ENCODE data around the gene VPS35. TPM values are rescaled to one million over a fixed set of nuclear protein-coding genes. Genes with fewer than 3 reads are reported as not detected.

Gene VPS35
- total RNA-seq, 1 donor, result 193 TPM

DNA sequence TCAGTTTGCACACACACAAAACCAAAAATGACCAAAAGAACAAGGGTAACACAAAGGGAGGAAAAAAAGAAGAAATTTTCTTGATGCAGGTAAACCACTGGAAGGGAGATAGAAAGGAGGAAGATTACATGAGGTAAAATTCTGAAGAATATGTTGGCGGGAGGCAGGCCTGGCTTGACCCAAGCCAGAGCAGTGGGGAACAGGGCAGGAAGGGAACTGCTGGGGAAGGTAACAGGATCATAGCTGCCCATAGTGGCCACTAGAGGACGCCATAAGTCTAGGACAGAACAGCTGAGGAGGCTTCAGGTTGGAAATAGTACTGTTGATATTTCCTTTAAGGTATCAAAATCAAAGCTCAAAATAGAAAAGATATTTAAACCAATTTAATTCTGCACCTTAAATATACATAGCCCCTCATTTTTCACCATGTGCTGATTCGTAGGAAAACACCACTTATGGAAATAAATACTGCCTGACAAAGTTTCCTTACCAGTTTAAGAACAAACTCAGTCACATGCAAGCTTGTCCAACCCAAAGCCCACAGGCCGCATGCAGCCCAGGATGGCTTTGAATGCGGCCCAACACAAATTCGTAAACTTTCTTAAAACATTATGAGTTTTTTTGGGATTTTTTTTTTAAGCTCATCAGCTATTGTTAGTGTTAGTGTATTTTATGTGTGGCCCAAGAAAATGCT, 15.5 kb downstream of the VPS35 start:
- no peak overlapping the region for H3K4me3 ChIP-seq (ENCODE audit: low read depth, low read length)
- DNase-seq (ENCODE audit: low read depth), result peak; percentile 71
- TF ChIP-seq, protein P1, sequence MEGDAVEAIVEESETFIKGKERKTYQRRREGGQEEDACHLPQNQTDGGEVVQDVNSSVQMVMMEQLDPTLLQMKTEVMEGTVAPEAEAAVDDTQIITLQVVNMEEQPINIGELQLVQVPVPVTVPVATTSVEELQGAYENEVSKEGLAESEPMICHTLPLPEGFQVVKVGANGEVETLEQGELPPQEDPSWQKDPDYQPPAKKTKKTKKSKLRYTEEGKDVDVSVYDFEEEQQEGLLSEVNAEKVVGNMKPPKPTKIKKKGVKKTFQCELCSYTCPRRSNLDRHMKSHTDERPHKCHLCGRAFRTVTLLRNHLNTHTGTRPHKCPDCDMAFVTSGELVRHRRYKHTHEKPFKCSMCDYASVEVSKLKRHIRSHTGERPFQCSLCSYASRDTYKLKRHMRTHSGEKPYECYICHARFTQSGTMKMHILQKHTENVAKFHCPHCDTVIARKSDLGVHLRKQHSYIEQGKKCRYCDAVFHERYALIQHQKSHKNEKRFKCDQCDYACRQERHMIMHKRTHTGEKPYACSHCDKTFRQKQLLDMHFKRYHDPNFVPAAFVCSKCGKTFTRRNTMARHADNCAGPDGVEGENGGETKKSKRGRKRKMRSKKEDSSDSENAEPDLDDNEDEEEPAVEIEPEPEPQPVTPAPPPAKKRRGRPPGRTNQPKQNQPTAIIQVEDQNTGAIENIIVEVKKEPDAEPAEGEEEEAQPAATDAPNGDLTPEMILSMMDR (IDR thresholded peaks at IDR 0.05; ENCODE audit: insufficient read depth, low read depth, low read length), result peak; percentile 99

DNA sequence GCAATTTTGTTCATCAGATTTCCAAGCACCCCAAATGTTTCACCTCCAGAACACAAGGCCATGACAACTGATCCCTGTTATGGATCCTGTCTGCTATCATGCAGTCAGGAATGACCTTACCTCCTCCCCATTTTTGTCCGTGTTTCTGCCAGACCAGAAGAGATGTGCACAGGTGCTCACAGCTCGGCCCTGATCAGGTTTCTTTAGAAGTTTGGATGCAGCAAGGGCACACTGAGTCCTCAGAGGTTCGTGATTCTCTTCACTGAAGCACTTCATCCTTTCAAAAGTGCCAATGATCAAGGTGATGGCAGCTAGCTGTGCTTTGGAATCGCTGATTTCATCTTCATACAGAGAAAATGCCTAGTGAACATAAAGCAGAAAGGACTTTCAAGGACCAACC, 26.9 kb downstream of the VPS35 start:
- TF ChIP-seq, protein P1 (IDR thresholded peaks at IDR 0.05; ENCODE audit: insufficient read depth, low read depth, low read length), result no peak
- H3K4me3 ChIP-seq (ENCODE audit: low read depth, low read length), result no peak overlapping the region
- no peak for DNase-seq (ENCODE audit: low read depth)

DNA sequence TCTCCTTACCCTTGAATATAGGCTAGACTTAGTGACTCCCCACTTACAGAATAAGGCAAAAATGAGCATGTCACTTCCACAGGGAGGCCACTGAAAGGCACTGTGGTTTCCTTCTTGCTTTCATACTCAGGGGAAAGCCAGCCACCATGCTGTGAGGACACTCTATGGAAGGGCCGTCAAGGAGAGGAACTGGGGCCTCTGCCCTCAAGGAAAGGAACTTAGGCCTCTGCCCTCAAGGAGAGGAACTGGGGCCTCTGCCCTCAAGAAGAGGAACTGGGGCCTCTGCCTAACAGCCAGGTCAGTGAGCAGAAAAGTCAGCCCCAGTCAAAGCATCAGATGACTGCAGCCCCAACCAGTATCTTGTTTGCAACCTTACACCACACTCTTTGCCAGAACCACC, 30.1 kb downstream of the VPS35 start:
- TF ChIP-seq, protein P1 (IDR thresholded peaks at IDR 0.05; ENCODE audit: insufficient read depth, low read depth, low read length), result no peak
- no peak for DNase-seq (ENCODE audit: low read depth)
- no peak overlapping the region for H3K4me3 ChIP-seq (ENCODE audit: low read depth, low read length)

DNA sequence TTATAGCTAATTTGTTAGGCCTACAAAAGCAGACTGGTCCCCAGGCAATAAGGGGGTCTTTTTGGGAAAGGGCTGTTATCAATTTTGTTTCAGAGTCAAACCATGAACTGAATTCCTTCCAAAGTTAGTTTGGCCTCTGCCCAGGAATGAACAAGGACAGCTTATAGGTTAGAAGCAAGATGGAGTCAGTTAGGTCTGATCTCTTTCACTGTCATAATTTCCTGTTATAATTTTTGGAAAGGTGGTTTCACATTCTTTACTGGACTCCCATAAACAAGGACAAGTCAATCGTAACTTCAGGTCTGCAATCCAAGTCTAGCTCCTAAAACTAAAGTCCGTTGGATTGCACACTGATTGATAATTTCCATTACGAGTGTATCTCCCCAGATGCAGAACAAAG, 37.7 kb downstream of the VPS35 start:
- TF ChIP-seq, protein P1 (IDR thresholded peaks at IDR 0.05; ENCODE audit: insufficient read depth, low read depth, low read length), result no peak
- no peak overlapping the region for H3K4me3 ChIP-seq (ENCODE audit: low read depth, low read length)
- no peak for DNase-seq (ENCODE audit: low read depth)

DNA sequence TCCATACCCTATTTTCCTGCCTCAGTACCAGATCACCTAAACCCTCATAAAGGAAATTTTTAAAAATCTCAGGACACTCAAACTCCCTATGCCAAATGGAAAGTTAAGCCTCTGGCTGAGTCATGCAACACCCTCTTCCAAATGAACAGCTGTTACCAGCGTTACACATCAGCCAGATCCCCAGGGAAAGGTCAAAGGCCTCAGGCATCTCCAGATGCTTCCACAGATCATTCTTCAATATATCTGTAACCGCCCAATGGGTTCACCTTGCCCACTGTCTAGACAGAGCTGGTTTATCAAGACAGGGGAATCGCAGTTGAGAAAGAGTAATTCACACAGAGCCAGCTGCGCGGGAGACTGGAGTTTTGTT, 38.7 kb downstream of the VPS35 start:
- peak; percentile 97 for DNase-seq (ENCODE audit: low read depth)
- TF ChIP-seq, protein P1 (IDR thresholded peaks at IDR 0.05; ENCODE audit: insufficient read depth, low read depth, low read length), result no peak
- peak overlapping the region; percentile 32 for H3K4me3 ChIP-seq (ENCODE audit: low read depth, low read length)

DNA sequence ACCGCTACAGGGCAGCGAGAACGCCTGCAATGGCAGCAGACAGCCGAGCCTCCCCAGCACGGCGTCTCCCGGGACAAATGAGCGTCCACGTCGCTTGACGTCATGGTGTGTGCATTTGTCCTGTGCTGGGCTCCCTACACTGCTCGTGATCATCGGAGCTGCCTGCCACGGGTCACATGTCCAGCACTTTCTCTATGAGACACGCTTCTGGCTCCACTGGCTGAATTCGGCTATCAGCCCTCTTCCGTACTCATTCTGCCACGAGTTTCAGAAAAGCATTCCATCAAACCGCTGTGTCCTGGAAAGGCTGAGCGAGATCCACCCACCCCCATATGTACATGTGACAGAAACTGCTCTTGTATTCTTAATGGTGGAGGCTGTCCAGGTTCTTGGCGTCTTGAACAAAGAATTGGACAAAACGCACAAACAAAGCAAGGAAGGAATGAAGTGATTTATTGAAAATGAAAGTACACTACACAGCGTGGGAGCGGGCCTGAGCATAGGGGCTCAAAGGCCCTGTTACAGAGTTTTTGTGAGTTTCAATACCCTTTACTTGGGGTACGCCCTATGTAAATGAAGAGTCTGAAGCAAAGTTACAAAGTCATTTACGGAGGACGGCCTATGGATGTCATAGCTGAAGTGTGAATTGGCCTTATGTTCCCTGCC, 39.3 kb downstream of the VPS35 start:
- H3K4me3 ChIP-seq (ENCODE audit: low read depth, low read length), result peak overlapping the region; percentile 32
- TF ChIP-seq, protein P1 (IDR thresholded peaks at IDR 0.05; ENCODE audit: insufficient read depth, low read depth, low read length), result no peak
- DNase-seq (ENCODE audit: low read depth), result peak; percentile 83
